SK-N-SH (cell line): ENCODE measurements around the gene ATG7. TPM values are rescaled to one million over a fixed set of nuclear protein-coding genes. Genes with fewer than 3 reads are reported as not detected.
A peak's percentile ranks its signal among the peaks of the same experiment; 100 is the strongest.

Experiments used
- CTCF ChIA-PET: fragments of 300-600, 350-600 bp; formaldehyde crosslinking; extraction: SDS; loops from one replicate; lab custom pipeline; 2021; lab: Yijun Ruan, JAX
- POLR2A ChIA-PET: fragments of 350-600 bp; sonication (Branson Sonifier 250); formaldehyde crosslinking; extraction: SDS; loops from one replicate; lab custom pipeline; 2020; ENCODE audit warnings: antibody characterized with exemption, inconsistent platforms; lab: Yijun Ruan, JAX
- DNase-seq: peaks from one replicate; pipeline ENCODE4 v3.0.0; 2012
- H2AFZ ChIP-seq: fragments of 200-600 bp; sonication (generic); 2 replicates; pipeline ENCODE4 v1.8.1; 2016; ENCODE audit warnings: antibody characterized with exemption, mild to moderate bottlenecking, low read depth
- H3F3A ChIP-seq: fragments of 200-600 bp; sonication (generic); replicated peaks from 2 replicates; pipeline ENCODE3; 2016; ENCODE audit warnings: antibody characterized with exemption, mild to moderate bottlenecking; ENCODE audit not compliant: insufficient read depth
- H3K27ac ChIP-seq, 2 experiments: fragments of 200-500 bp in 1 of 2; fragments of 200-600 bp in 1 of 2; sonication (Bioruptor generic) in 1 of 2; sonication (generic), shearing (Covaris generic) in 1 of 2; 2 replicates each; pipeline versions ENCODE4 v1.5.1 to v1.6.1; 2014 to 2016; ENCODE audit warnings: low read depth in 2 of 2, inconsistent platforms in 1 of 2, low read length in 1 of 2, mild to moderate bottlenecking in 1 of 2, mixed read lengths in 1 of 2
- H3K27me3 ChIP-seq: fragments of 200-600 bp; sonication (generic), shearing (Covaris generic); 2 replicates; pipeline ENCODE4 v1.6.1; 2016; ENCODE audit warnings: mixed run types; ENCODE audit not compliant: insufficient read depth
- H3K36me3 ChIP-seq, 2 experiments: fragments of 200-500 bp in 1 of 2; fragments of 200-600 bp in 1 of 2; sonication (Bioruptor generic) in 1 of 2; sonication (generic) in 1 of 2; replicated peaks in 1 of 2; 2 replicates each; pipeline versions ENCODE3 to v1.5.1; 2014 to 2016; ENCODE audit warnings: low read length in 1 of 2, mild to moderate bottlenecking in 1 of 2; ENCODE audit not compliant: insufficient read depth in 2 of 2, control insufficient read depth in 1 of 2
- H3K4me1 ChIP-seq, 2 experiments: fragments of 200-500 bp in 1 of 2; fragments of 200-600 bp in 1 of 2; sonication (Bioruptor generic) in 1 of 2; sonication (generic), shearing (Covaris generic) in 1 of 2; 2 replicates each; pipeline versions ENCODE4 v1.5.1 to v1.6.1; 2014 to 2016; ENCODE audit warnings: low read depth in 1 of 2, low read length in 1 of 2, mixed run types in 1 of 2; ENCODE audit not compliant: insufficient read depth in 2 of 2, control insufficient read depth in 1 of 2
- H3K4me2 ChIP-seq: fragments of 200-600 bp; sonication (generic), shearing (Covaris generic); 2 replicates; pipeline ENCODE4 v1.6.1; 2017; ENCODE audit warnings: mixed run types
- H3K4me3 ChIP-seq, 2 experiments: fragments of 200-500 bp in 1 of 2; fragments of 200-600 bp in 1 of 2; sonication (Bioruptor generic) in 1 of 2; sonication (generic), shearing (Covaris generic) in 1 of 2; 2 replicates each; pipeline versions ENCODE4 v1.5.1 to v1.8.1; 2014 to 2016; ENCODE audit warnings: low read depth in 2 of 2, inconsistent platforms in 1 of 2, low read length in 1 of 2, mild to moderate bottlenecking in 1 of 2, mixed read lengths in 1 of 2, moderate library complexity in 1 of 2
- H3K79me2 ChIP-seq: fragments of 200-600 bp; sonication (generic); 2 replicates; pipeline ENCODE4 v1.8.1; 2017; ENCODE audit warnings: mild to moderate bottlenecking; ENCODE audit not compliant: insufficient read depth
- H3K9ac ChIP-seq: fragments of 200-600 bp; sonication (generic); 2 replicates; pipeline ENCODE4 v1.6.1; 2017; ENCODE audit warnings: mixed run types
- H3K9me2 ChIP-seq: fragments of 200-600 bp; sonication (generic); 2 replicates; pipeline ENCODE4 v1.6.1; 2017; ENCODE audit warnings: mixed run types
- H3K9me3 ChIP-seq: fragments of 200-600 bp; sonication (generic); 2 replicates; pipeline ENCODE4 v1.6.1; 2017; ENCODE audit warnings: mixed run types, mild to moderate bottlenecking, moderate library complexity
- H4K20me1 ChIP-seq: fragments of 200-600 bp; sonication (generic); 2 replicates; pipeline ENCODE4 v1.6.1; 2017; ENCODE audit warnings: mild to moderate bottlenecking, mixed run types; ENCODE audit not compliant: insufficient read depth
- CTCF ChIP-seq: fragments of 200-600 bp; sonication (generic); IDR thresholded peaks from 2 replicates; pipeline ENCODE4 v1.6.1; 2017; ENCODE audit warnings: antibody characterized with exemption, mild to moderate bottlenecking, moderate library complexity
- ELF1 ChIP-seq: IDR thresholded peaks from 2 replicates; pipeline ENCODE4 v1.4.0; 2012
- EP300 ChIP-seq, 2 experiments: IDR thresholded peaks; 2 replicates each; pipeline versions ENCODE4 v1.4.0 to v1.6.1; 2012; ENCODE audit warnings: borderline replicate concordance in 1 of 2, low read depth in 1 of 2, low read length in 1 of 2
- FOXJ3 ChIP-seq: sonication (generic); formaldehyde crosslinking; IDR thresholded peaks from 2 replicates; pipeline ENCODE4 v1.5.1; 2020; ENCODE audit warnings: mild to moderate bottlenecking, missing genetic modification reagents
- GATA2 ChIP-seq: sonication (generic); formaldehyde crosslinking; IDR thresholded peaks from 2 replicates; pipeline ENCODE4 v1.5.0; 2020; ENCODE audit warnings: mild to moderate bottlenecking, missing genetic modification reagents
- JUND ChIP-seq: IDR thresholded peaks from 2 replicates; pipeline ENCODE4 v1.4.0; 2012
- MAX ChIP-seq: IDR thresholded peaks from 2 replicates; pipeline ENCODE4 v1.4.0; 2012; ENCODE audit warnings: low read depth
- MEF2A ChIP-seq: IDR thresholded peaks from 2 replicates; pipeline ENCODE4 v1.4.0; 2012; ENCODE audit warnings: low read depth, borderline replicate concordance
- MXI1 ChIP-seq: IDR thresholded peaks from 2 replicates; pipeline ENCODE4 v1.6.1; 2012; ENCODE audit warnings: mild to moderate bottlenecking, low read depth, low read length, improper control_type of control experiment
- NRF1 ChIP-seq: IDR thresholded peaks from 2 replicates; pipeline ENCODE4 v1.6.1; 2012; ENCODE audit warnings: low read depth, mild to moderate bottlenecking, low read length
- RCOR1 ChIP-seq: fragments of 150-350 bp; IDR thresholded peaks from 2 replicates; pipeline ENCODE4 v1.6.1; 2017; ENCODE audit warnings: antibody characterized with exemption, low read length
- RFX5 ChIP-seq: IDR thresholded peaks from 2 replicates; pipeline ENCODE4 v1.6.1; 2012; ENCODE audit warnings: mild to moderate bottlenecking, improper control_type of control experiment, low read length
- YY1 ChIP-seq: IDR thresholded peaks from 2 replicates; pipeline ENCODE4 v1.4.0; 2012; ENCODE audit warnings: low read depth, mild to moderate bottlenecking
- WGBS: methylation state at CpG from one replicate; pipeline ENCODE4 v1.1.6; 2017; ENCODE audit warnings: low lambda C conversion rate; 5-methylcytosine and 5-hydroxymethylcytosine counted together
- polyA plus RNA-seq, 3 experiments: library from polyadenylated mRNA; depleted of rRNA; stranded (reverse); fragments of >200 nt; gene quantifications; 2 replicates each; pipeline ENCODE4 v1.2.3, GENCODE V29; 2012
- TF ChIP-seq, protein P1 (sequence below): IDR thresholded peaks from 2 replicates; pipeline ENCODE4; 2012

Gene ATG7
- polyA plus RNA-seq, 1 of the 3 experiments (the other 2 are of a cell fraction), result 29.5 TPM

GRCh38 chr3:11328196-11328945 is 56.2 kb downstream of the ATG7 start:
- H3K9ac ChIP-seq, result peak overlapping the region; percentile 21; the same call in 1 of the 2 replicates
- 92% methylated on average over 10 of the region's 10 CpGs for WGBS

GRCh38 chr3:11329777-11330176 is 57.6 kb downstream of the ATG7 start:
- WGBS, result 91% methylated on average over 2 of the region's 2 CpGs
- peaks cover 12 to 25% of the 10 kb centered on the region in 2 experiments for H3K36me3 ChIP-seq
- no peak overlapping the region for H3K4me2 ChIP-seq
- H3K4me1 ChIP-seq, result peaks cover 0 to 12% of the 10 kb centered on the region in 2 experiments; a peak in 1 of 4 replicates
- no peaks in the 10 kb centered on the region for H3K79me2 ChIP-seq
- TF ChIP-seq MEF2A (no peak), RFX5 (no peak), ELF1 (no peak), JUND (no peak), EP300 (IDR thresholded peaks at IDR 0.05; ENCODE audit: borderline replicate concordance in 1 of 2, low read depth in 1 of 2, low read length in 1 of 2) (no peak), MAX (no peak), NRF1 (no peak), MXI1 (no peak), FOXJ3 (no peak), YY1 (no peak), RCOR1 (no peak), GATA2 (no peak)
- TF ChIP-seq, protein P1, sequence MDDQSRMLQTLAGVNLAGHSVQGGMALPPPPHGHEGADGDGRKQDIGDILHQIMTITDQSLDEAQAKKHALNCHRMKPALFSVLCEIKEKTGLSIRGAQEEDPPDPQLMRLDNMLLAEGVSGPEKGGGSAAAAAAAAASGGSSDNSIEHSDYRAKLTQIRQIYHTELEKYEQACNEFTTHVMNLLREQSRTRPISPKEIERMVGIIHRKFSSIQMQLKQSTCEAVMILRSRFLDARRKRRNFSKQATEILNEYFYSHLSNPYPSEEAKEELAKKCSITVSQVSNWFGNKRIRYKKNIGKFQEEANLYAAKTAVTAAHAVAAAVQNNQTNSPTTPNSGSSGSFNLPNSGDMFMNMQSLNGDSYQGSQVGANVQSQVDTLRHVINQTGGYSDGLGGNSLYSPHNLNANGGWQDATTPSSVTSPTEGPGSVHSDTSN, result no peak
- ChIA-PET POLR2A (no interaction called here), CTCF (interaction anchor here (1.3 to 2.2 kb wide), 2 partner anchors 93 to 269 kb away, joined by 4 to 6 read pairs; no protein-coding TSS in a partner anchor)
- H3K9me2 ChIP-seq, result no peaks in the 10 kb centered on the region
- peaks cover 20% of the 10 kb centered on the region for H3F3A ChIP-seq
- H3K27ac ChIP-seq, result no peak overlapping the region
- DNase-seq, result no peak
- H3K4me3 ChIP-seq, result no peak overlapping the region
- H3K27me3 ChIP-seq, result no peaks in the 10 kb centered on the region
- H4K20me1 ChIP-seq, result no peaks in the 10 kb centered on the region
- H3K9me3 ChIP-seq, result no peaks in the 10 kb centered on the region
- H3K9ac ChIP-seq, result no peak overlapping the region
- no peak overlapping the region for H2AFZ ChIP-seq

More at GRCh38 chr3:11328196-11328945, 56.2 kb downstream of the ATG7 start:
- CTCF ChIA-PET, result interaction anchor here (0.8 to 1.1 kb wide), 3 partner anchors 92 to 268 kb away, joined by 3 to 4 read pairs (median 3); no protein-coding TSS in a partner anchor
- no peak for TF ChIP-seq MAX
- no peak for TF ChIP-seq CTCF
- DNase-seq, result no peak
- peaks cover 19 to 36% of the 10 kb centered on the region in 2 experiments for H3K36me3 ChIP-seq
- no peaks in the 10 kb centered on the region for H3K9me2 ChIP-seq
- H3K79me2 ChIP-seq, result no peaks in the 10 kb centered on the region
- peak overlapping the region in 1 of 2 experiments; percentile 40; a peak in 2 of 4 replicates for H3K27ac ChIP-seq
- H3K4me1 ChIP-seq, result peaks cover 0 to 12% of the 10 kb centered on the region in 2 experiments; a peak in 1 of 4 replicates
- POLR2A ChIA-PET, result no interaction called here
- no peaks in the 10 kb centered on the region for H3K27me3 ChIP-seq
- no peak overlapping the region for H3K4me2 ChIP-seq
- H3K9me3 ChIP-seq, result no peaks in the 10 kb centered on the region
- peaks cover 20% of the 10 kb centered on the region for H3F3A ChIP-seq
- no peak overlapping the region for H3K4me3 ChIP-seq
- H4K20me1 ChIP-seq, result no peaks in the 10 kb centered on the region
- no peak overlapping the region for H2AFZ ChIP-seq
